ENCODE results near the gene SMG9. TPM values are rescaled to one million over a fixed set of nuclear protein-coding genes. Genes with fewer than 3 reads are reported as not detected.

Gene SMG9
- total and polyA plus RNA-seq, 4 donors = 23.5 to 55.9 (median 29.6) TPM

DNA sequence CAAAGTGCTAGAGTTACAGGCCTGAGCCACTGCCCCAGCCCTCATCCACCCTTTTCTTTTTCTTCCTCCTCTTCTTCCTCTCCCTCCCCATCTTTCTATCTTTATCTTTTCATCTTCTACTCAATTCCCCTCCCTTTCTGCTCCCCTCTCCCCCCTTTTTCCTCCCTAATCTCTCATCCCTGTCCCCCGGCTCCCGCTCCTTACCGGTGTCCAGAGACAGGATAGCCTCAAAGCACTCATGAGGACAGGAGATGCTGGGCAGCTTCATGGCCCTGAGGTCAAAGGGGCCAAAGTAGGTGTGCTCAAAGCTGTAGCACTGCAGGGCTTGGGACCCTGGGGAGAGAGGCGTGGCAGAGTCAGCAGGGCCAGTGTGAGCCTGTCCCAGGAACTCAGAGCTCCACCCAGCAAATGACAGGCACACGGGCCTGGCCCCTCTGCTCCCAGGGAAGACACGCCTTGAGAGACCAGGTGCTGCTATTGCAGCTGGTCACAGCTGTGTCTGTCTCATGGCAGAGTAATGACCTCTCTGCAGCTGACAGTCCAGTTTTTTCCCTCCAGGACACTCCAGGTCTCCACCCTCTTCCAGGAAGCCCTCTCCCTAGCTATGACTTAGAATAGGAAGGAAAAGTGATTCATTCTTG is 44.9 kb upstream of the SMG9 start:
- peak overlapping the region in 1 of 2 donors; percentile 9 for H3K27ac ChIP-seq (ENCODE audit: low read depth in 1 of 2, low read length in 1 of 2)
- H3K9me3 ChIP-seq (ENCODE audit: control insufficient read depth in 4 of 4, insufficient read depth in 3 of 4, low read length in 3 of 4) = peaks cover 0 to 1% (median 0%) of the 10 kb centered on the region in 4 donors
- H3K9ac ChIP-seq (ENCODE audit: insufficient read depth in 1 of 2, low read length in 2 of 2) = no peak overlapping the region
- peaks cover 0 to 21% (median 3%) of the 10 kb centered on the region in 3 donors for H3K27me3 ChIP-seq (ENCODE audit: control insufficient read depth in 3 of 3, insufficient read depth in 3 of 3, low read length in 2 of 3)
- H3K4me1 ChIP-seq (ENCODE audit: control insufficient read depth in 5 of 5, insufficient read depth in 5 of 5, low read length in 5 of 5) = peaks cover 0 to 10% (median 0%) of the 10 kb centered on the region in 5 donors
- TF ChIP-seq, protein P1, sequence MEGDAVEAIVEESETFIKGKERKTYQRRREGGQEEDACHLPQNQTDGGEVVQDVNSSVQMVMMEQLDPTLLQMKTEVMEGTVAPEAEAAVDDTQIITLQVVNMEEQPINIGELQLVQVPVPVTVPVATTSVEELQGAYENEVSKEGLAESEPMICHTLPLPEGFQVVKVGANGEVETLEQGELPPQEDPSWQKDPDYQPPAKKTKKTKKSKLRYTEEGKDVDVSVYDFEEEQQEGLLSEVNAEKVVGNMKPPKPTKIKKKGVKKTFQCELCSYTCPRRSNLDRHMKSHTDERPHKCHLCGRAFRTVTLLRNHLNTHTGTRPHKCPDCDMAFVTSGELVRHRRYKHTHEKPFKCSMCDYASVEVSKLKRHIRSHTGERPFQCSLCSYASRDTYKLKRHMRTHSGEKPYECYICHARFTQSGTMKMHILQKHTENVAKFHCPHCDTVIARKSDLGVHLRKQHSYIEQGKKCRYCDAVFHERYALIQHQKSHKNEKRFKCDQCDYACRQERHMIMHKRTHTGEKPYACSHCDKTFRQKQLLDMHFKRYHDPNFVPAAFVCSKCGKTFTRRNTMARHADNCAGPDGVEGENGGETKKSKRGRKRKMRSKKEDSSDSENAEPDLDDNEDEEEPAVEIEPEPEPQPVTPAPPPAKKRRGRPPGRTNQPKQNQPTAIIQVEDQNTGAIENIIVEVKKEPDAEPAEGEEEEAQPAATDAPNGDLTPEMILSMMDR (IDR thresholded peaks at IDR 0.05; ENCODE audit: control extremely low read depth, extremely low read depth) = no peak
- WGBS, 2 donors = 67 to 82% methylated on average over 6 of the region's 6 CpGs
- DNase-seq (no peak), ATAC-seq (ENCODE audit: insufficient read depth, low FRiP score) (no peak)
- no peak overlapping the region for H3K4me3 ChIP-seq
- no peaks in the 10 kb centered on the region for H3K36me3 ChIP-seq (ENCODE audit: control insufficient read depth in 4 of 4, insufficient read depth in 4 of 4, low read length in 4 of 4)

- no peak overlapping the region for H3K27ac ChIP-seq (ENCODE audit: low read depth in 1 of 2, low read length in 1 of 2)
- H3K9me3 ChIP-seq (ENCODE audit: control insufficient read depth in 4 of 4, insufficient read depth in 3 of 4, low read length in 3 of 4) = peaks cover 0 to 1% (median 0%) of the 10 kb centered on the region in 4 donors
- DNase-seq (peak; percentile 7 to 35 (median 35)), ATAC-seq (ENCODE audit: insufficient read depth, low FRiP score) (peak; percentile 59)
- no peaks in the 10 kb centered on the region for H3K36me3 ChIP-seq (ENCODE audit: control insufficient read depth in 4 of 4, insufficient read depth in 4 of 4, low read length in 4 of 4)
- 17 to 18% methylated on average over 64 to 70 of the region's 70 CpGs for WGBS, 2 donors
- H3K9ac ChIP-seq (ENCODE audit: insufficient read depth in 1 of 2, low read length in 2 of 2) = no peak overlapping the region
- H3K4me1 ChIP-seq (ENCODE audit: control insufficient read depth in 5 of 5, insufficient read depth in 5 of 5, low read length in 5 of 5) = peaks cover 0 to 10% (median 0%) of the 10 kb centered on the region in 5 donors
- peak overlapping the region; percentile 47 for H3K4me3 ChIP-seq
- TF ChIP-seq, protein P1 (IDR thresholded peaks at IDR 0.05; ENCODE audit: control extremely low read depth, extremely low read depth) = no peak
- peaks cover 0 to 21% (median 3%) of the 10 kb centered on the region in 3 donors for H3K27me3 ChIP-seq (ENCODE audit: control insufficient read depth in 3 of 3, insufficient read depth in 3 of 3, low read length in 2 of 3)
Measured at GRCh38 chr19:43798546-43799409, 44.0 kb upstream of the SMG9 start.

DNA sequence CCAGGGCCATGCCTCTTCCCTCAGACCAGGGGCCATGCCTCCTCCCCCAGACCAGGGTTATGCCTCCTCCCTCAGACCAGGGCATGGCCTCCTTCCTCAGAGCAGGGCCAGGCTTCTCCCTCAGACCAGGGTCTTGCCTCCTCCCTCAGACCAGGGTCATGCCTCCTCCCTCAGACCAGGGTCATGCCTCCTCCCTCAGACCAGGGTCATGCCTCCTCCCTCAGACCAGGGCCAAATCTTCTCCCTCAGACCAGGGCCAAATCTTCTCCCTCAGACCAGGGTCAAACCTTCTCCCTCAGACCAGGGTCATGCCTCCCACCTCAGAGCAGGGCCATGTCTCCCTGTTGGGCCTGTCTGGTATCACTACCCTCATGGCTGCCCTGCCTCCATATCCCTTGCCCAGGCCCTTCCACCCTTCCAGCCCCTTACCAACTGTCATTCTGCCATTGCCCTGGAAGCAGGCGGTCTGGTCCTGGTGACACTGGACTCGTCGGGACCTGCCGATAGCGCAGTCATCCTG is 43.3 kb upstream of the SMG9 start:
- TF ChIP-seq, protein P1 (IDR thresholded peaks at IDR 0.05; ENCODE audit: control extremely low read depth, extremely low read depth) = no peak
- H3K27me3 ChIP-seq (ENCODE audit: control insufficient read depth in 3 of 3, insufficient read depth in 3 of 3, low read length in 2 of 3) = peaks cover 0 to 21% (median 3%) of the 10 kb centered on the region in 3 donors
- no peak overlapping the region for H3K27ac ChIP-seq (ENCODE audit: low read depth in 1 of 2, low read length in 1 of 2)
- H3K4me1 ChIP-seq (ENCODE audit: control insufficient read depth in 5 of 5, insufficient read depth in 5 of 5, low read length in 5 of 5) = peaks cover 0 to 10% (median 0%) of the 10 kb centered on the region in 5 donors
- no peak overlapping the region for H3K9ac ChIP-seq (ENCODE audit: insufficient read depth in 1 of 2, low read length in 2 of 2)
- H3K4me3 ChIP-seq = peak overlapping the region; percentile 47
- H3K36me3 ChIP-seq (ENCODE audit: control insufficient read depth in 4 of 4, insufficient read depth in 4 of 4, low read length in 4 of 4) = no peaks in the 10 kb centered on the region
- WGBS, 2 donors = 41 to 47% methylated on average over 5 of the region's 5 CpGs
- peaks cover 0 to 1% (median 0%) of the 10 kb centered on the region in 4 donors for H3K9me3 ChIP-seq (ENCODE audit: control insufficient read depth in 4 of 4, insufficient read depth in 3 of 4, low read length in 3 of 4)
- DNase-seq = no peak
- no peak for ATAC-seq (ENCODE audit: insufficient read depth, low FRiP score)
